KG1 (cell line): ENCODE results near the gene HLA-DQB2.

Experiments used
- DNase-seq: peaks from one replicate; lab custom pipeline; 2025; lab: John Stamatoyannopoulos, UW

Gene HLA-DQB2

GRCh38 chr6:32744776-32745175, 18.6 kb downstream of the HLA-DQB2 start:
- no peak for DNase-seq

- no peak for DNase-seq
Measured at GRCh38 chr6:32742374-32742773, 21.0 kb downstream of the HLA-DQB2 start.

GRCh38 chr6:32741031-32741960, 22.0 kb downstream of the HLA-DQB2 start, which contains the start of gene HLA-DQA2:
Gene HLA-DQA2 (plus strand): TSS chr6:32741391. CDS start chr6:32741444, 53 bp downstream.
- DNase-seq: no peak

GRCh38 chr6:32738126-32738525, 25.2 kb downstream of the HLA-DQB2 start:
- no peak for DNase-seq

GRCh38 chr6:32718879-32719278, 44.5 kb downstream of the HLA-DQB2 start:
- no peak for DNase-seq

- DNase-seq: no peak
Measured at GRCh38 chr6:32716396-32716795, 46.9 kb downstream of the HLA-DQB2 start.

GRCh38 chr6:32713241-32713640, 50.1 kb downstream of the HLA-DQB2 start:
- no peak for DNase-seq

- no peak for DNase-seq
Measured at GRCh38 chr6:32709625-32710024, 53.7 kb downstream of the HLA-DQB2 start.
